ENCODE data around the gene NEURL1B.
"Not testable (repeated sequence)": the region's sequence is repeated elsewhere in the genome, so short reads cannot be mapped to it uniquely, and the experiment has no call there.

The NEURL1B gene

GRCh38 chr5:172667786-172668593 lies 26.9 kb downstream of the NEURL1B start:
- no peak for DNase-seq (ENCODE audit: low read depth, low spot score)
- no peak overlapping the region for H3K4me3 ChIP-seq (ENCODE audit: low read length)

- no peak for DNase-seq (ENCODE audit: low read depth, low spot score)
- H3K4me3 ChIP-seq (ENCODE audit: low read length): no peak overlapping the region
These were observed 27.6 kb downstream of the NEURL1B start for GRCh38 chr5:172668594-172669071.

- DNase-seq (ENCODE audit: low read depth, low spot score): no peak
These were observed 28.4 kb downstream of the NEURL1B start for GRCh38 chr5:172669386-172670004.

GRCh38 chr5:172670005-172670402 lies 28.9 kb downstream of the NEURL1B start:
- no peak overlapping the region for H3K4me3 ChIP-seq (ENCODE audit: low read length)
- DNase-seq (ENCODE audit: low read depth, low spot score): no peak

More at GRCh38 chr5:172669386-172670004, 28.4 kb downstream of the NEURL1B start:
- H3K4me3 ChIP-seq (ENCODE audit: low read length): no peak overlapping the region

- no peak for DNase-seq (ENCODE audit: low read depth, low spot score)
- H3K4me3 ChIP-seq (ENCODE audit: low read length): no peak overlapping the region
These were observed 29.4 kb downstream of the NEURL1B start for GRCh38 chr5:172670444-172670843.

- H3K4me3 ChIP-seq (ENCODE audit: low read length): no peak overlapping the region
- no peak for DNase-seq (ENCODE audit: low read depth, low spot score)
These were observed 30.0 kb downstream of the NEURL1B start for GRCh38 chr5:172671091-172671490.

- H3K4me3 ChIP-seq (ENCODE audit: low read length): no peak overlapping the region
- DNase-seq (ENCODE audit: low read depth, low spot score): no peak
These were observed 31.6 kb downstream of the NEURL1B start for GRCh38 chr5:172672681-172673080.

- DNase-seq (ENCODE audit: low read depth, low spot score): no peak
- H3K4me3 ChIP-seq (ENCODE audit: low read length): no peak overlapping the region
These were observed 33.1 kb downstream of the NEURL1B start for GRCh38 chr5:172674155-172674554.

GRCh38 chr5:172676914-172677475 lies 35.9 kb downstream of the NEURL1B start:
- H3K4me3 ChIP-seq (ENCODE audit: low read length): no peak overlapping the region
- no peak for DNase-seq (ENCODE audit: low read depth, low spot score)

GRCh38 chr5:172678362-172678874 lies 37.4 kb downstream of the NEURL1B start:
- H3K4me3 ChIP-seq (ENCODE audit: low read length); DNase-seq (ENCODE audit: low read depth, low spot score): not testable (repeated sequence)

GRCh38 chr5:172678902-172679301 lies 37.8 kb downstream of the NEURL1B start:
- no peak for DNase-seq (ENCODE audit: low read depth, low spot score)
- H3K4me3 ChIP-seq (ENCODE audit: low read length): no peak overlapping the region

GRCh38 chr5:172679628-172680212 lies 38.7 kb downstream of the NEURL1B start:
- no peak for DNase-seq (ENCODE audit: low read depth, low spot score)
- H3K4me3 ChIP-seq (ENCODE audit: low read length): no peak overlapping the region

GRCh38 chr5:172680921-172681320 lies 39.9 kb downstream of the NEURL1B start:
- no peak overlapping the region for H3K4me3 ChIP-seq (ENCODE audit: low read length)
- no peak for DNase-seq (ENCODE audit: low read depth, low spot score)

GRCh38 chr5:172681421-172681820 lies 40.4 kb downstream of the NEURL1B start:
- no peak overlapping the region for H3K4me3 ChIP-seq (ENCODE audit: low read length)
- DNase-seq (ENCODE audit: low read depth, low spot score): no peak

- no peak overlapping the region for H3K4me3 ChIP-seq (ENCODE audit: low read length)
- no peak for DNase-seq (ENCODE audit: low read depth, low spot score)
These were observed 42.2 kb downstream of the NEURL1B start for GRCh38 chr5:172683264-172683644.

- DNase-seq (ENCODE audit: low read depth, low spot score): no peak
- H3K4me3 ChIP-seq (ENCODE audit: low read length): no peak overlapping the region
These were observed 42.8 kb downstream of the NEURL1B start for GRCh38 chr5:172683645-172684471.

- no peak overlapping the region for H3K4me3 ChIP-seq (ENCODE audit: low read length)
- DNase-seq (ENCODE audit: low read depth, low spot score): no peak
These were observed 44.0 kb downstream of the NEURL1B start for GRCh38 chr5:172685091-172685490.

GRCh38 chr5:172686111-172686510 lies 45.0 kb downstream of the NEURL1B start:
- no peak overlapping the region for H3K4me3 ChIP-seq (ENCODE audit: low read length)
- no peak for DNase-seq (ENCODE audit: low read depth, low spot score)

All from Jurkat, Clone E6-1 (cell line).